ENCODE data around the gene BTBD2. TPM values are rescaled to one million over a fixed set of nuclear protein-coding genes. Genes with fewer than 3 reads are reported as not detected.

The BTBD2 gene
- total RNA-seq, 2 experiments from 2014 or later, result 61.3 to 66.3 TPM

DNA sequence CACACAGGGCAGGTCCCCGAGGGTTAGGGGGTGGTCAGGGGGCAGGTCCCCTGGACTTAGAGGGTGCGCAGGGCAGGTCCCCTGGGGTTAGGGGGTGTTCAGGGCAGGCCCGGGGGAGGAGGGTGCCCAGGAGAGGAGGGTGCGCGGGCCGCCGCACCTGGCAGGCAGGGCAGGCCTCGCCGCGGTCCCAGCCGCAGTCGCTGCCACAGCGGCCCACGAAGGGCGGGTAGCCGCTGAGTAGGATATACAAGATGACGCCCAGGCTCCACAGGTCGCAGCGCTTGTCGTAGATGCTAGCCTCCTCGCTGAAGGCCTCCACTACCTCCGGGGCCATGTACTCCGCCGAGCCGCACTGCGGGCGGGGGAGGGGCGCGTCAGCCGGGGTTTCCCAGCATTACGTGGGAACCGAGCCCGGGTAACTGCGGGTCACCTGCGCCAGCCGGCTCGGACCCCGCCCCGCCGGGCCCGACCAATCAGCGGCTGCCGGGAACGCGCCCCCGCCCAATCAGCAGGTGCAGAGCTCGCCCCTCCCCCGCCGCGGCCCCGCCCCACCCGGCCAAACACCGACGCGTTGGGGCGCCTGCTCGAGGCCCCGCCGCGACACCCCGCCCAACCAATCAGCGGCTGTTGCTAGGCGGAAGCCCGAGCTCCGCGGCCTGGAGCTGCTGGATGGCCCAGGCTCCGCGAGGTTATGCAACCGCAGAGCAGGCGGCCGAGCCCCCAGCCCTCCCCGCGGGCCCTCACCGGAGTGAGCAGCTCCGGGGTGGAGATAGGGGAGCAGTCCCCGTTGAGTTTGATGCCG, 26.4 kb upstream of the BTBD2 start:
- peak; percentile 99 for DNase-seq
- peaks cover 21% of the 10 kb centered on the region for H3K36me3 Mint-ChIP-seq (ENCODE audit: low read depth)
- peaks cover 34% of the 10 kb centered on the region for H3K4me1 Mint-ChIP-seq
- peak overlapping the region; percentile 56 for H3K4me3 Mint-ChIP-seq
- peak overlapping the region; percentile 87 for H3K27ac Mint-ChIP-seq
- ChIA-PET CTCF (interaction anchor here (0.5 to 1.6 kb wide), 6 partner anchors 9 to 1966 kb away, joined by 3 to 8 read pairs (median 4); partner anchors contain the start of gene PIAS4), POLR2A (interaction anchor here (1.0 kb wide), 1 partner anchor 10 kb away, joined by 5 read pairs; the partner anchor contains the start of gene MKNK2)
- no peaks in the 10 kb centered on the region for H3K9me3 Mint-ChIP-seq
- no peaks in the 10 kb centered on the region for H3K27me3 Mint-ChIP-seq

DNA sequence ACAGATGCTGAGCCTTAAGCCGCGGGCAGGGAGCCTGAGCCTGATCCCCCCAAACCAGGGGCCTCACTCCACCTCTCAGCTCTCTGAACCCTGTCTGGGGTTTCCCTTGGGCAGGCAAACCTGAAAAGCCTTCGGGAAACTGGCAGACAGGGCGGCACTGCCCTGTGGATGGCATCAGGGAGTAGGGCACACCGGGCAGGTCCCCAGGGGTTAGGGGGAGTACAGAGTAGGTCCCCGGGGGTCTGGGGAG, 25.8 kb upstream of the BTBD2 start:
- Mint-ChIP-seq H3K4me3 (peak overlapping the region; percentile 54), H3K9me3 (no peaks in the 10 kb centered on the region), H3K27ac (peak overlapping the region; percentile 85), H3K4me1 (peaks cover 31% of the 10 kb centered on the region), H3K27me3 (no peaks in the 10 kb centered on the region), H3K36me3 (ENCODE audit: low read depth) (peaks cover 21% of the 10 kb centered on the region)
- DNase-seq, result no peak
- POLR2A ChIA-PET, result no interaction called here
- CTCF ChIA-PET, result interaction anchor here (0.5 to 1.0 kb wide), 3 partner anchors 11 to 1966 kb away, joined by 3 to 5 read pairs (median 3); partner anchors contain the start of gene PIAS4

DNA sequence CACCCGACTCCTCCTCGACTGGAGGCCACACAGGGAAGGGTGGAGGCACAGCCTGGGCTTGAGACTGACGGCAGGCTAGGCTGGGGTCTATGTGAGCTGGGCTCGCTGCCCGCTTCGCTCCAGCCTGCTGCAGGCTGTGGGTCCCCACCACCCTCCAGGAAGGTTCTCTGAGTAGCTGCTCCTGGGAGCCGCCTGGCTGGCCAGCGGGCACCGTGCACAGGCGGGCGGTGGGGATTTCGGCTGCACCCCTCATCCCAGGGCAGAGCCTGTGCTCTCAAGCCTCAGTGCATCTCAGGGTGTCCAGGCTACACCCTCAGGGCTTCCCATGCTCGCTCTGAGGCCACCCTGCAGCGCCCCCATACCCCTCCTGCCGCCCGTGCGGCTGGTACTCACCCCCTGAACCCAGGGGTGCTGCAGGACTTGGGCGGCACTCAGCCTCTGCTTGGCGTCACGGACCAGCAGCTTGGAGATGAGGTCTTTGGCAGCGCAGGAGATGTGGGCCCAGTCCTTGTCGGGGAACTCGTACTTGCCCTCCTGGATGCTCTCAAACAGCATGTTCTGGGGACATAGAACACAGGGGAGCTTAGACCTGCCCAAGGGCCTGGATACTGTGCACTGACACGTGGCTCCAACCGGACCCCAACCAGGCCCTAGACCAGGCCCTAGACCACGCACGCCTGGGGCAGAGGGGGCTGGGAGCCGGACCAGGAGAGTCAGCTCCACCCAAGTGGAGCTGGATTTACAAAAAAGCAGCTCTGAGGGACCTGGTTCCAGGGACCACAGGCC, 25.3 kb upstream of the BTBD2 start:
- peak overlapping the region; percentile 54 for H3K4me3 Mint-ChIP-seq
- CTCF ChIA-PET, result interaction anchor here (0.6 to 2.0 kb wide), 2 partner anchors 12 to 21 kb away, joined by 3 to 5 read pairs; no protein-coding TSS in a partner anchor
- H3K4me1 Mint-ChIP-seq, result peaks cover 31% of the 10 kb centered on the region
- H3K9me3 Mint-ChIP-seq, result no peaks in the 10 kb centered on the region
- H3K27me3 Mint-ChIP-seq, result no peaks in the 10 kb centered on the region
- POLR2A ChIA-PET, result no interaction called here
- DNase-seq, result no peak
- peaks cover 21% of the 10 kb centered on the region for H3K36me3 Mint-ChIP-seq (ENCODE audit: low read depth)
- H3K27ac Mint-ChIP-seq, result peak overlapping the region; percentile 85

DNA sequence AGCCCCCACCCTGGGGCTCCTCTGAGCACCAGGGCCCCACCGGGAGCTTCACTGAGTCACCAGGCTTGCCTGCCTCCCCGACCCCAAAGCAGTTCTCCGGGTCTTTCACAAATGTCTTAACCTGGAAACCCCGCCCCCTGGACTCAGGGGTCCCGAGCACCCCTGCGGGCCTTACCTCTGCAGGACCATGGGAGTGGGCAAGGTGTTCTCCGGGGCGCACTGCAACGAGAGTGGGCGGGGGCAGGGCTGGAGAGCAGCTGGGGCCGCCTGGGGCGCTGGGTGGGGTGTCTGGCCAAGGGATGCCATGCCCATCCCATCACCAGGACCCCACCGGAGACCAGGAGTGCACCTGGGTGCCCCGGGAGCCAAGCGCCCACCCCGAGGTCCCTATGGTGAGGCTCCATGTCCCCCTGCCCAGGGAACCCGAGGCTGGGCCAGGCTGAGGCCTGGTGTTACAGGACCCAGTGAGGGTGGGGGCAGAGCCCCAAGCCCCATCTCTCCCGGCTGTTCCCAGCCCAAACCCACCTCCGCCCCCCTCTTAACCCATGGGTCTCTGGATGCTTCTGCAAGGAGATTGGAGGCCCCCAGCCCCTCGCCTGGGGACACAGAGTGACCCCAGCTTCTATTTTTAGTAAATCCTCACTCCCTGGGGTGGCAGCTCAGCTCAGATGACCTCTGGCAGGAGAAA, 24.6 kb upstream of the BTBD2 start:
- Mint-ChIP-seq H3K4me1 (peaks cover 34% of the 10 kb centered on the region), H3K9me3 (peaks cover 3% of the 10 kb centered on the region), H3K27me3 (no peaks in the 10 kb centered on the region), H3K36me3 (ENCODE audit: low read depth) (peaks cover 21% of the 10 kb centered on the region), H3K27ac (peak overlapping the region; percentile 64), H3K4me3 (no peak overlapping the region)
- no peak for DNase-seq
- POLR2A ChIA-PET, result no interaction called here
- CTCF ChIA-PET, result interaction anchor here (1.4 to 2.0 kb wide), 2 partner anchors 12 to 199 kb away, joined by 5 read pairs; no protein-coding TSS in a partner anchor

DNA sequence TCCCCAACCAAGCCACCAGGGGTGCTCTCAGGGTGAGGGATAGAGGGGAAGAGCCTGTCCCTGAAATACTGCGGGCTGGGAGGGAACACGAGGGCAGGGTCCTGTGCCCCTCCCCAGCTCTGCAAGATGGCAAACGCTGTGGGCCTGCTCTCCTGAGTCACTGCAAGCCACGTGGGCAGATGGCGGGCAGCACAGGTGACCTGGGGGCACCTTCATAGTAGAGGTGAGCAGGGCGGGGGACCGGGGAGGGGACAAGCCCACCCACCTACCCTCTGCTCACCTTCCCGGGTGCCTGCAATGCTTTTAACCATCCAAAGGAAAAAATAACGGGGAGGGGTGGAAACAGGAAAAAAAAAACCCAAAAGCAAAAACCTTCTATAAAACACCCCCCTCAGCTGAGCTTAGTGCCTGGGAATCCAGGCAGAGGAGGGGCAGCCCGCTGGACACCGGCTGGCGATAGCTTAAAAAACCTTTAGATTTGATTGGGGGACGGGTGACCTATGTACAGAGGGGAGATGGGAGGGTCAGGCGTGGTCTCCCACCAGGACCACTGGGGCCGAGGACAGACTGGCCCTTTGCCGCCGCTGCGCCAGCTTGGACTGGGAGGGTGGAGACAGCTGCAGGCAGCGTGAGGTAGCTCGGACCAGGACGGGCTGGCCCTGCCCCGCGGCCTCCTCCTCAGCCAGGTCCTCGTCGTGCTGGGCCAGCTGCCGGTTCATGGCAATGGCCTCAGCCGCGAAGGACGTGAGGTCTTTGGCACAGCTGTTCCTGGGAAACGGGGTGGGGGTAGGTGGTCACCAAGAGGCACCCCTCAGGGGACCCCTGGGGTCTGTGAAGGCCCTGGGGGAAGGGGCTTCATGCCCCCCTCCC, 23.8 kb upstream of the BTBD2 start:
- CTCF ChIA-PET, result interaction anchor here (1.4 to 2.0 kb wide), 2 partner anchors 13 to 200 kb away, joined by 5 read pairs; no protein-coding TSS in a partner anchor
- POLR2A ChIA-PET, result no interaction called here
- Mint-ChIP-seq H3K27me3 (no peaks in the 10 kb centered on the region), H3K4me3 (no peak overlapping the region), H3K27ac (no peak overlapping the region), H3K4me1 (peaks cover 39% of the 10 kb centered on the region), H3K9me3 (peaks cover 6% of the 10 kb centered on the region), H3K36me3 (ENCODE audit: low read depth) (peaks cover 21% of the 10 kb centered on the region)
- DNase-seq, result no peak

DNA sequence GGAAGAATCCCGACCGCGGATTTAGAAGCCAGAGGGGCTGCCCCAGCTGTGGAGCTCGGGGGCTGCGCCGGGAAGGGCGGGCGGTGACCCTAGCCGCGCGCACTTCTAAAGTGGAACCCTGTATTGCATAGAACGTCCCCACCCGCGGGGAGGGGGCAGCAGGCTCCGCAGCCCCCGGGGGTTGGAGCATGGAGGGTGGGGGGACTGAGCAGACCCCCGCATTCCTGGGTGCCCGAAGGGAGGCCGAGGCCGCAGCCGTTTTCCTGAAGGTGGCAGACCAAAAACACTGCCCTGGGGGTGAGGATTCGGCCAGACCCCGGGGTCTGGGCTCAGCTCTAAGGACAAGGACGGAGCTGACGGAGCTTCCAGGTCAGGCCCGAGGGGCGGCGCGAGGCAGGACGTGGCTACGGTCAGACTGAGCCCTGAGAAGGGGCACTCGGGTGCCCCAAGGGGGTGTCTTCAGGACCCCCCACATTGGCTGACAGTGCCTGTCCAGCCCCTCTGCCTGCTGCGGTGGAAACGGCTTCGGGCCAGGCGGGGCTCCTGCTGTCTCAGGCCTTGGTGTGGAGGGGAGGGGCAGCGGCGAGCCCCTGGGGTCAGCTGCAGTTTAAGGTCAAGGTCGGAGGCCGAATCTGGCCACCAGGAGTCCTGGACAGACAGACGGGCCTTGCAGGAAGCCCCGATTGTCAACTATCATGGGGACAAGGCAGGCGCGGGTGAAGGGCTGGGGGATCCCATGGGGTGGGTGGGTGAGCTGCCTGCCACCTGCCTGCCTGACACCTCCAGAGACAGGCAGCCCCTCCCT, 23.0 kb upstream of the BTBD2 start:
- peaks cover 18% of the 10 kb centered on the region for H3K36me3 Mint-ChIP-seq (ENCODE audit: low read depth)
- peaks cover 6% of the 10 kb centered on the region for H3K9me3 Mint-ChIP-seq
- H3K27me3 Mint-ChIP-seq, result no peaks in the 10 kb centered on the region
- CTCF ChIA-PET, result interaction anchor here (1.4 to 2.0 kb wide), 2 partner anchors 14 to 200 kb away, joined by 5 read pairs; no protein-coding TSS in a partner anchor
- DNase-seq, result no peak
- H3K4me1 Mint-ChIP-seq, result peaks cover 35% of the 10 kb centered on the region
- POLR2A ChIA-PET, result no interaction called here
- no peak overlapping the region for H3K27ac Mint-ChIP-seq
- no peak overlapping the region for H3K4me3 Mint-ChIP-seq

DNA sequence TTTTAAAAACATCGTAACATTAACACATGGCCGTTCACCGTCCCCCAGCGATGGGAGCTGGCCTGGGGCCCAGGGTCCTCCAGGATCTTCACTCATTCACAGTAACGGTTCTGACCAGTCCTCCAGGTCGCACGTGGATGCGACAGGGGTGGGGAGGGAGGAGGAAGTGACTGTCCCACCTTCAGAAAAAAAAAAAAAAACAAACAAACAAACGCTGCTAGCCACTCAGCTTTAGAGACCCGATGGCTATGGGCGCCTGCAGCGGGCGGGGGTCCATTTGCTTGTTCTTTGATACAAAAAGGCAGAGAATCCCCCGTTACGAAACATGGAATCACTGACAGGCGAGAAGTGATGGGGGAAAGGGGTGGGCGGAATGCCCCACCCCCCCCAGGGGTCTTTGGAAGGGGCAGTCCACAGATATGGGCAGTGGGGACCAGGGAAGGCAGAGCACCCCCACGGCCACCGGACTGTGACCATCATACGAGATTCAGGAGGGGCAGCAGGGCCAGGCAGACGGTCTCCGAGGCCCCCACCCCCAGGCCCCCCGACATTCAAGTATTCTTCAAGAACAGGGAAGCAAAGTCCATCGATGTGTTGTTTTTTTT, 22.2 kb upstream of the BTBD2 start:
- H3K4me1 Mint-ChIP-seq, result peaks cover 34% of the 10 kb centered on the region
- no peak for DNase-seq
- no peaks in the 10 kb centered on the region for H3K27me3 Mint-ChIP-seq

DNA sequence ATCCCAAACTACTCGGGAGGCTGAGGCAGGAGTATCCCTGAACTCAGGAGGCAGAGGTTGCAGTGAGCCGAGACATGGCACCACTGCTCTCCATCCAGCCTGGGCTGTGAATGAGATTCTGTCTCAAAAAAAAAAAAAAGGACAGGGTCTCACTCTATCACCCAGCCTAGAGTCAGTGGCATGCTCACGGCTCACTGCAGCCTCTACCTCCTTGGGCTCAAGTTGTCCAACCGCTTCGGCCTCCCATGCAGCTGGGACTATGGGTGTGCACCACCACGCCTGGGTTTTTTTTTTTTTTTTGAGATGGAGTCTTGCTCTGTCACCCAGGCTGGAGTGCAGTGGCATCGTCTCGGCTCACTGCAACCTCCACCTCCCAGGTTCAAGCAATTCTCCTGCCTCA, 20.9 kb upstream of the BTBD2 start:
- H3K27ac Mint-ChIP-seq, result no peak overlapping the region

More for the DNA sequence above, 22.2 kb upstream of the BTBD2 start:
- Mint-ChIP-seq H3K9me3 (peaks cover 6% of the 10 kb centered on the region), H3K4me3 (no peak overlapping the region), H3K27ac (no peak overlapping the region), H3K36me3 (ENCODE audit: low read depth) (peaks cover 16% of the 10 kb centered on the region)
- POLR2A ChIA-PET, result no interaction called here
- CTCF ChIA-PET, result interaction anchor here (0.6 kb wide), 1 partner anchor 68 kb away, joined by 3 read pairs; no protein-coding TSS in a partner anchor

DNA sequence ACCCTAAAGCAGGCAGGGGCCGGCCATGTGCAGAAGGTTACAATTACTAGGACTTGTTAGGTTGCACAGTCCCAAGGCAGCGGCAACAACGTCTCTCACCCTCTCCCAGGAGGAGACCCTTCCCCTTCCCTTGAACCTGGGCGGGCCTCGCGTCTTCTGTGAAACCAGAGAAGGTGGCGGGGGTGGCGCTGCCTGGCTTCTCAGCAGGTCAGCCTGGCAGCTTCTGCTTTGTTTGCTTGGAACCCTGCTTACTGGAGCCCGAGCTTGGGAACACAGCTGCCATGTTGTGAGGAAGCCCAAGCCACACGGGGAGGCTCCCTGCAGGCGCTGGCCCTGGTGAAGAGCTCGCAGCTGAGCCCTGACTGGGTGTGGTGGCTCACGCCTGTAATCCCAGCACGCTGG, 20.1 kb upstream of the BTBD2 start:
- Mint-ChIP-seq H3K27me3 (no peaks in the 10 kb centered on the region), H3K4me1 (peaks cover 37% of the 10 kb centered on the region), H3K36me3 (ENCODE audit: low read depth) (peaks cover 9% of the 10 kb centered on the region), H3K9me3 (peaks cover 6% of the 10 kb centered on the region), H3K27ac (no peak overlapping the region), H3K4me3 (no peak overlapping the region)
- POLR2A ChIA-PET, result no interaction called here
- DNase-seq, result no peak
- CTCF ChIA-PET, result interaction anchor here (1.5 kb wide), 2 partner anchors 13 to 14 kb away, joined by 3 to 4 read pairs; no protein-coding TSS in a partner anchor

More for the DNA sequence above, 20.9 kb upstream of the BTBD2 start:
- Mint-ChIP-seq H3K27me3 (no peaks in the 10 kb centered on the region), H3K4me3 (no peak overlapping the region), H3K9me3 (peaks cover 6% of the 10 kb centered on the region), H3K36me3 (ENCODE audit: low read depth) (peaks cover 15% of the 10 kb centered on the region), H3K4me1 (peaks cover 39% of the 10 kb centered on the region)
- DNase-seq, result no peak
- ChIA-PET CTCF (no interaction called here), POLR2A (no interaction called here)

DNA sequence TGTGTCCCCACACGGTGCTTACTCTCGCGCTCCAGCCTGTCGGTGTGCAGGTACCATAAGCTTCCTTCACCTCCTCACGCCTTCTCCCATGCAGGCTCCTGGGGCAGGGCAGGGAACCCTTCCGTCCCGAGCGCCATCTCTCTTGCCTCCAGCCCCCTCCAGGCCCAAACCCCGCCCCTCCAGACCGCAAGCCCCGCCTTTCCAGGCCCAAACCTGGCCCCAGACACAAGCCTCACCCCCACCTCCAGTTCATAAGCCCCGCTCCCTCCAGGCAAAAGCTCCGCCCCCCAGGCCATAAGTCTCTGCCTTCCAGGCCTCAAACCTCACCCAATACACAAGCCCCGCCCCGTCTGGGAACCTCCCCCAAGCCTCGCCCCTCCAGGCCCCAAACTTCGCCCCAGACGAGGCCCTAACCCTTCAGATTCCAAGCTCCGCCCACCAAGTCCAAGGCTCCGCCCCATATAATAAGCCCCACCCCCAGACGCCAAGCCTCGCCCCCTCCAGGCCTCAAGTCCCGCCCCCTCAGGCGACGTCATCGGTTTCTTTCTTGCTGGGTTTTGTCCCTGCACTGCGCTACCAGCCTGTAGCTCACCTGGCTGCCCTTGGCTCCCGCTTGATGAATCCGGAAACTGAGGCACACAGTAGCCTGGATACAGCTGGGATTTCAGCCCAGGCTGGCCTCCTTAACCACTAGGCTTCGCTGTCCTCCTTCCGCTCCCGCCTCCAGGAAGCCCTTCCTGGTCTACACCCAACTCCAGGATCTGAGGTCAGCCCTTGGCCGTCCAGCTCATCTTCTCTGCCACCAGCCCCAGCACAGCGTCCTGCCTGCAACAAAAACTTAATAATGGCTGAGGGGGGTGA, 19.4 kb upstream of the BTBD2 start:
- POLR2A ChIA-PET, result interaction anchor here (0.6 kb wide), 1 partner anchor 40 kb away, joined by 8 read pairs; no protein-coding TSS in a partner anchor
- peak; percentile 71 for DNase-seq
- H3K9me3 Mint-ChIP-seq, result peaks cover 6% of the 10 kb centered on the region
- H3K36me3 Mint-ChIP-seq (ENCODE audit: low read depth), result peaks cover 9% of the 10 kb centered on the region
- peaks cover 37% of the 10 kb centered on the region for H3K4me1 Mint-ChIP-seq
- H3K4me3 Mint-ChIP-seq, result peak overlapping the region; percentile 32
- H3K27me3 Mint-ChIP-seq, result no peaks in the 10 kb centered on the region
- CTCF ChIA-PET, result interaction anchor here (0.6 to 1.5 kb wide), 5 partner anchors 11 to 31 kb away, joined by 3 to 4 read pairs (median 4); no protein-coding TSS in a partner anchor
- H3K27ac Mint-ChIP-seq, result peak overlapping the region; percentile 69
